Spinal cord (tissue), 10 donors: ENCODE data around the gene S100A1. TPM values are rescaled to one million over a fixed set of nuclear protein-coding genes. Genes with fewer than 3 reads are reported as not detected.

ENCODE experiments used
- DNase-seq, 6 donors: peaks; one replicate each; pipeline versions ENCODE4 v3.0.0 to v3.0.0-alpha.2; 2013 to 2015; ENCODE audit warnings: low spot score in 6 of 6, low read depth in 4 of 6
- H3K27ac ChIP-seq: one replicate; pipeline ENCODE4 v1.5.1; 2013; ENCODE audit warnings: low read depth, low read length, control low read depth
- H3K27me3 ChIP-seq: one replicate; pipeline ENCODE4 v1.6.1; 2013; ENCODE audit warnings: low read length; ENCODE audit not compliant: control insufficient read depth, insufficient read depth
- H3K36me3 ChIP-seq: one replicate; pipeline ENCODE4 v1.6.1; 2013; ENCODE audit warnings: low read length; ENCODE audit not compliant: control insufficient read depth, insufficient read depth
- H3K4me1 ChIP-seq: one replicate; pipeline ENCODE4 v1.6.1; 2013; ENCODE audit warnings: low read length; ENCODE audit not compliant: control insufficient read depth, insufficient read depth
- H3K4me3 ChIP-seq: one replicate; pipeline ENCODE4 v1.5.1; 2013; ENCODE audit warnings: low read depth, low read length, control low read depth
- H3K9me3 ChIP-seq: one replicate; pipeline ENCODE4 v1.6.1; 2013; ENCODE audit warnings: low read length; ENCODE audit not compliant: control insufficient read depth, insufficient read depth
- WGBS: methylation state at CpG from one replicate; pipeline ENCODE4 v1.1.5; 2013; ENCODE audit warnings: missing lambda C conversion rate; ENCODE audit not compliant: insufficient coverage; 5-methylcytosine and 5-hydroxymethylcytosine counted together
- polyA plus RNA-seq, 2 donors: library from polyadenylated mRNA; unstranded; fragments of 120-200 nt; gene quantifications; one replicate each; pipeline ENCODE4 v1.2.1, GENCODE V29; 2013; ENCODE audit not compliant: insufficient read length in 2 of 2
- total RNA-seq, 2 donors: library from RNA; depleted of rRNA in 1 of 2; stranded (reverse); fragments of 120-200 nt in 1 of 2; fragments of >200 nt in 1 of 2; gene quantifications; one replicate each; pipeline versions ENCODE4 v1.2.3 to v1.2.4, GENCODE V29; 2013 to 2014
- donor health status: healthy.

The S100A1 gene
- total and polyA plus RNA-seq, 4 donors = 3.7 to 19.0 (median 14.3) TPM

DNA sequence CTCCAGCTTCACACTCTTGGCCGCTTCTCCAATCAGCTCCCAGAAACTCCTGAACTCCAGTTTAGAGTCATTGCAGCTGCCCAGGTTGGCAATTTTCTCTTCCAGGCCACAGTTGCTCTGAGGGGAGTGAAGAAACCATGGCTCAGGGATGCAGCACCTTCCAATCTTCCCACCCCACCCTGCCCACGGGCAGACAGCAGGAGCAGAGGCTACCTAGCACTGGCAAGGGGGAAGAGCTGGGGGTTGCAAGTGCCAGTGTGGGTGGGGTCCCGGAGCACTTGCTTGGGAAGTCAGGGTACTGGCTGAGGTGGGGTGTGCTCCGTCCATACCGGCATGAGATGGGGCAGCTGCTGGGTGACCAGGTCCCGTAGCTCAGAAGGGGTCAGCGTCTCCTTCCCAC lies 13.3 kb upstream of the S100A1 start:
- WGBS = 80% methylated on average over 1 of the region's 7 CpGs
- DNase-seq = no peak
- Histone ChIP-seq H3K27me3 (no peaks in the 10 kb centered on the region), H3K4me1 (peaks cover 34% of the 10 kb centered on the region), H3K4me3 (no peak overlapping the region), H3K27ac (no peak overlapping the region), H3K36me3 (no peaks in the 10 kb centered on the region), H3K9me3 (no peaks in the 10 kb centered on the region)

DNA sequence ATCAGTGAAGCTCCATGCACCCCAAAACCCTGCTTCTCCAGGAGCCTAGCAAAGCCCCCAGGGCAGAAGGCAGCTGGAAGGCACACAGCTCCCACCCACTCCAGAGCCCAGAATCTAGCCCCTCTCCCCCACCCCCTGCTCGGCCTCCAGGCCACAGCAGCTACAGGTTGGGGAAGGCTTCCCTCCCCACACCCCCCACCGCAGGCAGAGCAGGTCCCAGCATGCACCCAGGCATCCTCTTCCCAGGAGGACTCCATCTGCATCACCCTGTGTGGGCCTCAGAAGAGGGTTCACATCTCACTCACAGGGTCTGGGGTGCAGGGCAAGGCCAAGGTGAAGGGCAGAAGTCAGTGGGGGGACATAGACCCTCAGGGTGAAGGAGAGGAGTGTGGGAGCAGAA lies 12.8 kb upstream of the S100A1 start:
- Histone ChIP-seq H3K4me1 (peaks cover 30% of the 10 kb centered on the region), H3K27ac (no peak overlapping the region), H3K4me3 (no peak overlapping the region), H3K27me3 (no peaks in the 10 kb centered on the region), H3K9me3 (no peaks in the 10 kb centered on the region), H3K36me3 (peaks cover 4% of the 10 kb centered on the region)
- no peak for DNase-seq
- WGBS = 80% methylated on average over 1 of the region's 2 CpGs

DNA sequence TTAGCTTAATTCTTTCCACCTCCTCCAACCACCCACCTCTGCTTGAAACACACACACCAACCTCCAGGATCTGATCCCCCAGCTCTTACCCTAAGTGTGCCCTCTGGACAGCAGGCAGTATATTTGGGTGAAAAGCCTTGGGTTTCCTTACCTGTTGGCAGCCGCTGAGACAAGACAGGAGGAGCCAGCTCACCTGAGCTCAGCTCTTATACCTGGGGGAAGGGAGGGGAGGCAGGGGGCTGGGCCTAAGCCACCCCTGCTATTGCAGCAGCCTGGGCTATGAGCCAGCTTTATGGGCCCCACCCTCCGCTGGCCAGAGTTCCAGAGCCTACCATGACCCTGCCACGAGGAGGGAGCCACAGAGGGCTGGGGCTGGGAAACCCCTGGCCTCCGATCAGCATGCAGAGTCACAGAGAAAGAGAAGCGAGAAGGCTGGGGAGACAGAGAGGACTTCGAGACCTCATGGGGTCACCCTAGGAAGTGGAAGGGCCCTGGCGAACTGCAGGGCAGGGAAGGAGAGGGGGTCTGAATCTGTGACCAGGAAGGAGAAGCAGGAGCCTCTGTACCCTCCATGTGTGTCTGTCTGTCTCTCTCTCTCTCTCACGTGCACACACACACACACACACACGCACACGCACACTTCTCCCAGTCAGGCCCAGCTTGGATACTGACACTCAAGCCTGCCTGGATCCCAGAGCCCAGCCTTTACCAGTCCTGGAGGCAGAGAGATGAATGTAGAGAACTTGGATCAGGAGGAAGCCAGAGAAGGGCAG lies 11.9 kb upstream of the S100A1 start, which contains the start of gene S100A14:
Gene S100A14, minus strand, starts transcription at position 182 of the 773 bp plus-strand sequence. CDS start 467 bp downstream, outside the sequence.
- peaks cover 4% of the 10 kb centered on the region for H3K36me3 ChIP-seq
- no peak within 1 kb of the TSS for H3K4me3 ChIP-seq
- DNase-seq = no peak
- H3K27ac ChIP-seq = no peak within 1 kb of the TSS
- 74% methylated on average over 6 of the region's 10 CpGs for WGBS
- peaks cover 24% of the 10 kb centered on the region for H3K4me1 ChIP-seq
- no peaks in the 10 kb centered on the region for H3K9me3 ChIP-seq
- no peaks in the 10 kb centered on the region for H3K27me3 ChIP-seq

GRCh38 chr1:153616917-153617311 lies 11.3 kb upstream of the S100A1 start:
- Histone ChIP-seq H3K4me3 (no peak overlapping the region), H3K27me3 (no peaks in the 10 kb centered on the region), H3K4me1 (peaks cover 22% of the 10 kb centered on the region), H3K36me3 (peaks cover 4% of the 10 kb centered on the region), H3K9me3 (no peaks in the 10 kb centered on the region), H3K27ac (no peak overlapping the region)
- 78% methylated on average over 4 of the region's 5 CpGs for WGBS
- DNase-seq = no peak

GRCh38 chr1:153617663-153618062 lies 10.6 kb upstream of the S100A1 start:
- peak in 1 of 6 donors; percentile 44 for DNase-seq
- no peak overlapping the region for H3K4me3 ChIP-seq
- WGBS = 75% methylated on average over 6 of the region's 6 CpGs
- H3K36me3 ChIP-seq = peaks cover 4% of the 10 kb centered on the region
- peaks cover 14% of the 10 kb centered on the region for H3K4me1 ChIP-seq
- no peaks in the 10 kb centered on the region for H3K9me3 ChIP-seq
- H3K27me3 ChIP-seq = no peaks in the 10 kb centered on the region
- no peak overlapping the region for H3K27ac ChIP-seq

- WGBS = 96% methylated on average over 5 of the region's 6 CpGs
These were observed 9.1 kb upstream of the S100A1 start for GRCh38 chr1:153619171-153619570.

DNA sequence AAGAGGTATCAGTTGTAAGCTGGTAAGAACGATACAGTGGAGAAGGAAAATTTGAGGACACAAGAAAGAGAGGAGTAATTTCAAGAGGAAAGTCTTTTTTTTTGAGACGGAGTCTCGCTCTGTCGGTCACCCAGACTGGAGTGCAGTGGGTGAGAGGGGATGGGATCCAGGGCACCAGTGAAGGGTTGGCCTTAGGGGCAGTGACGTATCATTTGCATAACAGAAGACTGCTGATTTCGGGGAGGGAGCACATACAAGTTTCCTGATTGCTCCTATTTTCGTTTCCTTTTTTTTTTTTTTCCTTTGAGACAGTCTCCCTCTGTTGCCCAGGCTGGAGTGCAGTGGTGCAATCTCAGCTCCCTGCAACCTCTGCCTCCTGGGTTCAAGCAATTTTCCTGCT lies 5.1 kb upstream of the S100A1 start:
- Histone ChIP-seq H3K4me3 (no peak overlapping the region), H3K27me3 (no peaks in the 10 kb centered on the region), H3K36me3 (peaks cover 4% of the 10 kb centered on the region), H3K9me3 (no peaks in the 10 kb centered on the region), H3K27ac (no peak overlapping the region), H3K4me1 (peaks cover 25% of the 10 kb centered on the region)
- WGBS = 66% methylated on average over 7 of the region's 7 CpGs
- DNase-seq = no peak

More at GRCh38 chr1:153619171-153619570, 9.1 kb upstream of the S100A1 start:
- no peak overlapping the region for H3K4me3 ChIP-seq
- peaks cover 6% of the 10 kb centered on the region for H3K4me1 ChIP-seq
- DNase-seq = no peak
- no peak overlapping the region for H3K27ac ChIP-seq
- no peaks in the 10 kb centered on the region for H3K9me3 ChIP-seq
- peaks cover 4% of the 10 kb centered on the region for H3K36me3 ChIP-seq
- H3K27me3 ChIP-seq = no peaks in the 10 kb centered on the region

- H3K4me3 ChIP-seq = no peak overlapping the region
- no peaks in the 10 kb centered on the region for H3K9me3 ChIP-seq
- H3K27ac ChIP-seq = no peak overlapping the region
- H3K27me3 ChIP-seq = no peaks in the 10 kb centered on the region
- peaks cover 2% of the 10 kb centered on the region for H3K36me3 ChIP-seq
- 91% methylated on average over 7 of the region's 10 CpGs for WGBS
- DNase-seq = no peak
- peaks cover 42% of the 10 kb centered on the region for H3K4me1 ChIP-seq
These were observed 3.1 kb upstream of the S100A1 start for GRCh38 chr1:153624965-153625611.

GRCh38 chr1:153626477-153626903 lies 1.7 kb upstream of the S100A1 start:
- no peak for DNase-seq
- Histone ChIP-seq H3K4me1 (peaks cover 42% of the 10 kb centered on the region), H3K36me3 (no peaks in the 10 kb centered on the region), H3K27me3 (no peaks in the 10 kb centered on the region), H3K4me3 (peak overlapping the region; percentile 40), H3K27ac (peak overlapping the region; percentile 75), H3K9me3 (no peaks in the 10 kb centered on the region)
- no CpG with 5 or more reads among the region's 3 CpGs for WGBS
